ENCODE measurements around the gene GFRA3.

GFRA3 gene

GRCh38 chr5:138246334-138246733 is 28.1 kb downstream of the GFRA3 start:
- no peak for DNase-seq

- no peak for DNase-seq
These were observed 28.7 kb downstream of the GFRA3 start for GRCh38 chr5:138245717-138246116.

- no peak for DNase-seq
These were observed 30.6 kb downstream of the GFRA3 start for GRCh38 chr5:138243794-138244193.

- peak; percentile 27 for DNase-seq
These were observed 32.5 kb downstream of the GFRA3 start for GRCh38 chr5:138241688-138242571.

- DNase-seq = no peak
These were observed 33.6 kb downstream of the GFRA3 start for GRCh38 chr5:138240650-138241385.

- DNase-seq = no peak
These were observed 36.4 kb downstream of the GFRA3 start for GRCh38 chr5:138238034-138238433.

- DNase-seq = no peak
These were observed 39.8 kb downstream of the GFRA3 start for GRCh38 chr5:138234651-138235050.

GRCh38 chr5:138233280-138233679 is 41.1 kb downstream of the GFRA3 start:
- no peak for DNase-seq

- no peak for DNase-seq
These were observed 43.3 kb downstream of the GFRA3 start for GRCh38 chr5:138230981-138231589.

- DNase-seq = no peak
These were observed 44.2 kb downstream of the GFRA3 start for GRCh38 chr5:138230261-138230660.

- no peak for DNase-seq
These were observed 45.0 kb downstream of the GFRA3 start for GRCh38 chr5:138229387-138229786.

- no peak for DNase-seq
These were observed 47.5 kb downstream of the GFRA3 start for GRCh38 chr5:138226910-138227309.

GRCh38 chr5:138224712-138225111 is 49.7 kb downstream of the GFRA3 start:
- no peak for DNase-seq

GRCh38 chr5:138223532-138223931 is 50.9 kb downstream of the GFRA3 start:
- no peak for DNase-seq

GRCh38 chr5:138216799-138217198 is 57.6 kb downstream of the GFRA3 start:
- DNase-seq = no peak

- peak; percentile 97 for DNase-seq
These were observed 61.0 kb downstream of the GFRA3 start, which contains the start of gene CDC23 for GRCh38 chr5:138213161-138214029. CDC23 (minus strand) TSS chr5:138213323; CDS start chr5:138213312, 11 bp downstream.

GRCh38 chr5:138212828-138213160 is 61.6 kb downstream of the GFRA3 start:
- no peak for DNase-seq

- no peak for DNase-seq
These were observed 63.4 kb downstream of the GFRA3 start for GRCh38 chr5:138210985-138211384.

Data from NCI-H526 treated with DMSO at 0.1 percent for 48 hours (cell line).